Liver (tissue), 3 donors: ENCODE data around the gene NFXL1.

Source experiments
- EGR1 ChIP-seq, 2 donors: IDR thresholded peaks; 2 replicates each; pipeline ENCODE4 v1.6.1; 2016 to 2018; ENCODE audit warnings: antibody characterized with exemption in 2 of 2, low read depth in 2 of 2
- GABPA ChIP-seq, 2 donors: IDR thresholded peaks in 1 of 2; conservative IDR thresholded peaks in 1 of 2; 2 replicates each; pipeline ENCODE4 v1.6.1; 2016; ENCODE audit warnings: antibody characterized with exemption in 2 of 2, mild to moderate bottlenecking in 1 of 2, moderate library complexity in 1 of 2
- HNF4G ChIP-seq: IDR thresholded peaks from 2 replicates; pipeline ENCODE4 v1.6.1; 2016; ENCODE audit warnings: antibody characterized with exemption
- RAD21 ChIP-seq, 2 donors: IDR thresholded peaks; 2 replicates each; pipeline ENCODE4 v1.6.1; 2016; ENCODE audit warnings: antibody characterized with exemption in 2 of 2, mild to moderate bottlenecking in 2 of 2
- RXRA ChIP-seq, 2 donors: IDR thresholded peaks; 2 replicates each; pipeline ENCODE4 v1.6.1; 2017 to 2018; ENCODE audit warnings: antibody characterized with exemption in 2 of 2, mild to moderate bottlenecking in 1 of 2
- TAF1 ChIP-seq: conservative IDR thresholded peaks from 2 replicates; pipeline ENCODE4 v1.6.1; 2016; ENCODE audit warnings: antibody characterized with exemption, mild to moderate bottlenecking
- YY1 ChIP-seq: IDR thresholded peaks from 2 replicates; pipeline ENCODE4 v1.6.1; 2016; ENCODE audit warnings: antibody characterized with exemption, mild to moderate bottlenecking
- TF ChIP-seq, protein P1 (sequence below): fragments of 150-350 bp; IDR thresholded peaks from 2 replicates; pipeline ENCODE4 v1.5.1; 2017; ENCODE audit warnings: improper control_type of control experiment, low read depth, low read length; ENCODE audit not compliant: missing input control
- TF ChIP-seq, protein P2 (sequence below): IDR thresholded peaks from 2 replicates; pipeline ENCODE4 v1.6.1; 2016; ENCODE audit warnings: antibody characterized with exemption, mild to moderate bottlenecking
- TF ChIP-seq, protein P3 (sequence below): IDR thresholded peaks from 2 replicates; pipeline ENCODE4 v1.6.1; 2016; ENCODE audit warnings: antibody characterized with exemption
- TF ChIP-seq, protein P4 (sequence below): IDR thresholded peaks from 2 replicates; pipeline ENCODE4 v1.6.1; 2016; ENCODE audit warnings: antibody characterized with exemption
- donor health status: healthy.
- donor health status: healthy.

DNA sequence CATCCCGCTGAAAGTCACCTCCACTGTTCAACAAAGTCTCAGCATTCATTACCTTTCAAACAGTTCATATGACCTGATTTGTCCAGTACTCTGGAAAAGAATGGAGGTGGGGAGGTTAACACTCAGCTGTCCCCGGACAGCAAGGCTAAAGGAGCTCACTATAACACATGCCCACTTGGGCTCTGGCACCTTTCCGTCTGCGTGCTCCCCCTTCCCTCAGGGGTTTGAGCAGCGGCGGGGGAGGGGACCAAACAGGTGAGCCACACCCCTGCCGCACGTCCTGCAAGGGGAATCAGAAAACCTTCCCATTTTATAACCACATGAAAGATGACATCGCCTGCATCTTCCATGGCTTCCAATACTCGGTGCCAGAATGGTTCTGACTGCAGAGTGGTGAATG, 39.9 kb upstream of the NFXL1 start:
- TF ChIP-seq, protein P1, sequence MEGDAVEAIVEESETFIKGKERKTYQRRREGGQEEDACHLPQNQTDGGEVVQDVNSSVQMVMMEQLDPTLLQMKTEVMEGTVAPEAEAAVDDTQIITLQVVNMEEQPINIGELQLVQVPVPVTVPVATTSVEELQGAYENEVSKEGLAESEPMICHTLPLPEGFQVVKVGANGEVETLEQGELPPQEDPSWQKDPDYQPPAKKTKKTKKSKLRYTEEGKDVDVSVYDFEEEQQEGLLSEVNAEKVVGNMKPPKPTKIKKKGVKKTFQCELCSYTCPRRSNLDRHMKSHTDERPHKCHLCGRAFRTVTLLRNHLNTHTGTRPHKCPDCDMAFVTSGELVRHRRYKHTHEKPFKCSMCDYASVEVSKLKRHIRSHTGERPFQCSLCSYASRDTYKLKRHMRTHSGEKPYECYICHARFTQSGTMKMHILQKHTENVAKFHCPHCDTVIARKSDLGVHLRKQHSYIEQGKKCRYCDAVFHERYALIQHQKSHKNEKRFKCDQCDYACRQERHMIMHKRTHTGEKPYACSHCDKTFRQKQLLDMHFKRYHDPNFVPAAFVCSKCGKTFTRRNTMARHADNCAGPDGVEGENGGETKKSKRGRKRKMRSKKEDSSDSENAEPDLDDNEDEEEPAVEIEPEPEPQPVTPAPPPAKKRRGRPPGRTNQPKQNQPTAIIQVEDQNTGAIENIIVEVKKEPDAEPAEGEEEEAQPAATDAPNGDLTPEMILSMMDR = no peak
- TF ChIP-seq, protein P2, sequence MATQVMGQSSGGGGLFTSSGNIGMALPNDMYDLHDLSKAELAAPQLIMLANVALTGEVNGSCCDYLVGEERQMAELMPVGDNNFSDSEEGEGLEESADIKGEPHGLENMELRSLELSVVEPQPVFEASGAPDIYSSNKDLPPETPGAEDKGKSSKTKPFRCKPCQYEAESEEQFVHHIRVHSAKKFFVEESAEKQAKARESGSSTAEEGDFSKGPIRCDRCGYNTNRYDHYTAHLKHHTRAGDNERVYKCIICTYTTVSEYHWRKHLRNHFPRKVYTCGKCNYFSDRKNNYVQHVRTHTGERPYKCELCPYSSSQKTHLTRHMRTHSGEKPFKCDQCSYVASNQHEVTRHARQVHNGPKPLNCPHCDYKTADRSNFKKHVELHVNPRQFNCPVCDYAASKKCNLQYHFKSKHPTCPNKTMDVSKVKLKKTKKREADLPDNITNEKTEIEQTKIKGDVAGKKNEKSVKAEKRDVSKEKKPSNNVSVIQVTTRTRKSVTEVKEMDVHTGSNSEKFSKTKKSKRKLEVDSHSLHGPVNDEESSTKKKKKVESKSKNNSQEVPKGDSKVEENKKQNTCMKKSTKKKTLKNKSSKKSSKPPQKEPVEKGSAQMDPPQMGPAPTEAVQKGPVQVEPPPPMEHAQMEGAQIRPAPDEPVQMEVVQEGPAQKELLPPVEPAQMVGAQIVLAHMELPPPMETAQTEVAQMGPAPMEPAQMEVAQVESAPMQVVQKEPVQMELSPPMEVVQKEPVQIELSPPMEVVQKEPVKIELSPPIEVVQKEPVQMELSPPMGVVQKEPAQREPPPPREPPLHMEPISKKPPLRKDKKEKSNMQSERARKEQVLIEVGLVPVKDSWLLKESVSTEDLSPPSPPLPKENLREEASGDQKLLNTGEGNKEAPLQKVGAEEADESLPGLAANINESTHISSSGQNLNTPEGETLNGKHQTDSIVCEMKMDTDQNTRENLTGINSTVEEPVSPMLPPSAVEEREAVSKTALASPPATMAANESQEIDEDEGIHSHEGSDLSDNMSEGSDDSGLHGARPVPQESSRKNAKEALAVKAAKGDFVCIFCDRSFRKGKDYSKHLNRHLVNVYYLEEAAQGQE = no peak
- no peak for TF ChIP-seq TAF1
- TF ChIP-seq RXRA (IDR thresholded peaks at IDR 0.05) = no peak
- TF ChIP-seq, protein P3, sequence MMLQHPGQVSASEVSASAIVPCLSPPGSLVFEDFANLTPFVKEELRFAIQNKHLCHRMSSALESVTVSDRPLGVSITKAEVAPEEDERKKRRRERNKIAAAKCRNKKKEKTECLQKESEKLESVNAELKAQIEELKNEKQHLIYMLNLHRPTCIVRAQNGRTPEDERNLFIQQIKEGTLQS = no peak
- TF ChIP-seq RAD21 (IDR thresholded peaks at IDR 0.05) = no peak
- no peak for TF ChIP-seq GABPA (IDR thresholded peaks at IDR 0.05 in 1 of 2, conservative IDR thresholded peaks at IDR 0.05 in 1 of 2)
- TF ChIP-seq, protein P4, sequence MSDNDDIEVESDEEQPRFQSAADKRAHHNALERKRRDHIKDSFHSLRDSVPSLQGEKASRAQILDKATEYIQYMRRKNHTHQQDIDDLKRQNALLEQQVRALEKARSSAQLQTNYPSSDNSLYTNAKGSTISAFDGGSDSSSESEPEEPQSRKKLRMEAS = no peak
- no peak for TF ChIP-seq YY1
- TF ChIP-seq EGR1 (IDR thresholded peaks at IDR 0.05; ENCODE audit: low read depth in 2 of 2) = no peak
- no peak for TF ChIP-seq HNF4G
